SK-N-SH (cell line): Measurements from ENCODE around the gene RTN3.

Source experiments
- CTCF ChIP-seq: fragments of 200-600 bp; sonication (generic); IDR thresholded peaks from 2 replicates; pipeline ENCODE4 v1.6.1; 2017; ENCODE audit warnings: antibody characterized with exemption, mild to moderate bottlenecking, moderate library complexity
- EZH2phosphoT487 ChIP-seq: fragments of 200-600 bp; sonication (generic); IDR thresholded peaks from 2 replicates; pipeline ENCODE4 v1.6.1; 2017; ENCODE audit warnings: low read depth, mixed run types, mild to moderate bottlenecking, antibody characterized with exemption, moderate library complexity, borderline replicate concordance
- FOXJ3 ChIP-seq: sonication (generic); formaldehyde crosslinking; IDR thresholded peaks from 2 replicates; pipeline ENCODE4 v1.5.1; 2020; ENCODE audit warnings: mild to moderate bottlenecking, missing genetic modification reagents
- GATA2 ChIP-seq: sonication (generic); formaldehyde crosslinking; IDR thresholded peaks from 2 replicates; pipeline ENCODE4 v1.5.0; 2020; ENCODE audit warnings: mild to moderate bottlenecking, missing genetic modification reagents
- USF2 ChIP-seq: fragments of 150-350 bp; IDR thresholded peaks from 2 replicates; pipeline ENCODE4 v1.6.1; 2017; ENCODE audit warnings: antibody characterized with exemption, low read length, low read depth, borderline replicate concordance
- YY1 ChIP-seq: IDR thresholded peaks from 2 replicates; pipeline ENCODE4 v1.4.0; 2012; ENCODE audit warnings: low read depth, mild to moderate bottlenecking

- no peak for TF ChIP-seq USF2
- no peak for TF ChIP-seq CTCF
- no peak for TF ChIP-seq GATA2 (CRISPR knock-in tag)
- TF ChIP-seq FOXJ3 (CRISPR knock-in tag): no peak
- no peak for TF ChIP-seq EZH2phosphoT487
- TF ChIP-seq YY1: no peak
These were observed 88.6 kb downstream of the RTN3 start for GRCh38 chr11:63769714-63770455.
